ENCODE measurements around the gene CEP68.
"Not testable (repeated sequence)": the region's sequence is repeated elsewhere in the genome, so short reads cannot be mapped to it uniquely, and the experiment has no call there.

Gene CEP68, protein sequence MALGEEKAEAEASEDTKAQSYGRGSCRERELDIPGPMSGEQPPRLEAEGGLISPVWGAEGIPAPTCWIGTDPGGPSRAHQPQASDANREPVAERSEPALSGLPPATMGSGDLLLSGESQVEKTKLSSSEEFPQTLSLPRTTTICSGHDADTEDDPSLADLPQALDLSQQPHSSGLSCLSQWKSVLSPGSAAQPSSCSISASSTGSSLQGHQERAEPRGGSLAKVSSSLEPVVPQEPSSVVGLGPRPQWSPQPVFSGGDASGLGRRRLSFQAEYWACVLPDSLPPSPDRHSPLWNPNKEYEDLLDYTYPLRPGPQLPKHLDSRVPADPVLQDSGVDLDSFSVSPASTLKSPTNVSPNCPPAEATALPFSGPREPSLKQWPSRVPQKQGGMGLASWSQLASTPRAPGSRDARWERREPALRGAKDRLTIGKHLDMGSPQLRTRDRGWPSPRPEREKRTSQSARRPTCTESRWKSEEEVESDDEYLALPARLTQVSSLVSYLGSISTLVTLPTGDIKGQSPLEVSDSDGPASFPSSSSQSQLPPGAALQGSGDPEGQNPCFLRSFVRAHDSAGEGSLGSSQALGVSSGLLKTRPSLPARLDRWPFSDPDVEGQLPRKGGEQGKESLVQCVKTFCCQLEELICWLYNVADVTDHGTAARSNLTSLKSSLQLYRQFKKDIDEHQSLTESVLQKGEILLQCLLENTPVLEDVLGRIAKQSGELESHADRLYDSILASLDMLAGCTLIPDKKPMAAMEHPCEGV

DNA sequence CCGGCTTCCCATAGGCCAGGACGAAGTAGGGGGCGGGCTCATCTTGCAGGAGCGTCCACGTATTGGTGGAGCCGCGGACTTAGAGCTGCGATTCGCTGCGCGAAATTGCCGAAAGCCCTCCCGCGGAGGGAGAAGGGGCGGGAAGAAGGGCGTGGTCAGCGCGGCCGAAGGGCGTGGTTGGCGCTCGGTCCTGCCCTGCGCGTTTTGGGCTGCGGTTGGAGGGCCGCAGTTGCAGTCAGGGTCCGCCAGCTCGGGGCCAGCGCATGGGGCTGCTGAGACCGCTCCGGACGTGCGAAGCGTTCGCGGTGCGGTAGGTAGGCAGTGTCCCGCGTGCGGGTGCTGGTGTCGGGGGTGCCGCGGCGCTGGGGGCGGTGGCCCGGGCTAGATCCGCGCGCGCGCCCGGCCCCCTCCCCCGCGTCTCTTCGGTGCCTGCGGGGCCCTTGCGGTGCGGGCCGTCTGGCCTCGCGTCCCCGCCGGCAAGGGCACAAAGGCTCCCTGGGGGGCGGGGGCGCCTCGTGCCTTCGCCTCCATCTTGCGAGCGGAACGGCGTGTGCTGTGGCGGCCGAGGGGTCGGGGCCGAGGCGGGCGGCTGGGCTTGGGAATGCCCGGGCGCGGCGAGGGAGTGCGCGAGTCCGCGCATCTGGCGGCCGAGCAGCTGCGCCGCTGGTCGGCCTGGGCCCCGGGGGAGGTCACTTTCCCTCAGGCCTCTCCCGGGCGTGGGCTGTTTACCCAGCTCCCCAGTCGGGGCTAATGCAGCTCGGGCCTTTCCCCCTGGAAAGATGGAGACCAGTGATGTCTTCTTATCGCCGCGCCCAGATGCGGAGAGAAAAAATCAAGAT is at the start of gene CEP68:
Gene CEP68 (plus strand): TSS at position 202 of the 839 bp plus-strand sequence. CDS start 13,029 bp downstream, outside the sequence.
- DNase-seq (ENCODE audit: low read depth in 2 of 2): peak; percentile 92 to 95

DNA sequence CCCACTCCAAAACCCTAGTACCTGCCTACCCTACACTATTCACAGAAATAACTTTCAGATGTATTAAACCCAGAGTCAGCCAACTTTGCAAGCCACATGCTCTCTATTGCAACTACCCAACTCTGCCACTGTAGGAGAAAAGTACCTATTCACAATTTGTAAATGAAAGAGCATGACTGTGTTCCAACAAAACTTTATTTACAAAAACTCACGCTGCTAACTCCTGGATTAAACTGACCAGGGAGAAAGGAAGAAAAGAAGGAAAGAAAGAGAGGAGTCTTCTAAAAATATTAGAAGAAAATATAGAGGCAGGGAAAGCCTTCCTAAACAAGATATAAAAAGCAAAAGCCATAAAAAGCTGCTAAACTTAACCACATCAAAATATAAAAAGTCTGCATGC is 42.4 kb upstream of the CEP68 start:
- DNase-seq (ENCODE audit: low read depth in 2 of 2): no peak

DNA sequence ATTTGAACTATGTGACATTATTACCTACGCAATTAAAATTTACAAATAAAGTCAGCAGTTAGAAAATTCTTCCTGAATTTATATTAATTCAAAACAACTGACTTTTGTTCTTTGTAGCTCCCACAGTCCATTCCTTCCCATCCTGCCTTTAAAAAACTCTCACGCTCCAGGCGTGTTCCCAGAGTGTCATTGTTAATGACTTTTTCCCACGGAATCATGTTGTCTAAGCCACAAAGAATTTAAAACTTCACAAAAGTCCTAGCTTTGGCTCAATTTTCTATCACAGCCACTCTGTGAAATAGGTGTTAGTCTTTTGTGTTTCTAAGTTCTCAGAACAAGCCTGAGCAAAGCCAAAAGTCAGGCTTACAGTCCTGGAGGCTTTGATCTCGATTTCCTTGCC is 40.5 kb upstream of the CEP68 start:
- no peak for DNase-seq (ENCODE audit: low read depth in 2 of 2)

DNA sequence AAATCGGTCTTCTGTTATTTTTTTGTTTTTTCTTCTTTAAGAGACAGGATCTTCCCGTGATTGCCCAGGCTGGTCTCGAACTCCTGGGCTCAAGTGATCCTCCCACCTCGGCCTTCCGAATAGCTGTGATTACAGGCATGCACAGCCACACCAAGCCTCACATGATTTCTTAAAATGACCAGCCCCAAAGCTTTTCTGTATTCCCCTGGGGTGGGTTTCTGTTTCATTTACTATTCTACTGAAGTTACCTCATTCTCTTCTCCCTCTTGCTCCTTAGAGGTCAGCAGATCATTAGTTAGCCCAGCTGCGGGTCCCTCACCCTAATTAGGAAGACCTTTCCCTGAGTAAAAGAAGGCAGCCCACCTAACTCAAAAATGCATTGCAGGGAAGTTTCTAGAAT is 39.4 kb upstream of the CEP68 start:
- DNase-seq (ENCODE audit: low read depth in 2 of 2): no peak

DNA sequence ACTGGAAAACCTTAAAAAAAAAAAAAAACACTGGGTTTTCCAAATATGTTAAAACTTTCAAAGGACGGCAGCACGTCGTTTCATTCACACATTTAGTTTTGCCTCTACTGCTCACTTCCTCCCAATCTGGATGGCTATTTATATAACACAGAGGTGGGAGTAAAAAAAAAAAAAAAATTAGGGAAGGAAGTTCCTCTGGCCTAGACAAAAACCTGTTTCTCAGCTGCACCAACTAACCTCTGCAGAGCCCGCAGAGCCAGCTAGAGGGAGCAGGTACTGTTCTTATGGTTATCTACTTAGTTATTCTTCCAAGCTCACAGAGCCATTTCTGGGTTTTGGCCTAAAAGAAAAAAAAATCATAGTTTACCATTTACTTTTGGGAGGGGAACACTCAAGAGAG is 38.9 kb upstream of the CEP68 start:
- no peak for DNase-seq (ENCODE audit: low read depth in 2 of 2)

DNA sequence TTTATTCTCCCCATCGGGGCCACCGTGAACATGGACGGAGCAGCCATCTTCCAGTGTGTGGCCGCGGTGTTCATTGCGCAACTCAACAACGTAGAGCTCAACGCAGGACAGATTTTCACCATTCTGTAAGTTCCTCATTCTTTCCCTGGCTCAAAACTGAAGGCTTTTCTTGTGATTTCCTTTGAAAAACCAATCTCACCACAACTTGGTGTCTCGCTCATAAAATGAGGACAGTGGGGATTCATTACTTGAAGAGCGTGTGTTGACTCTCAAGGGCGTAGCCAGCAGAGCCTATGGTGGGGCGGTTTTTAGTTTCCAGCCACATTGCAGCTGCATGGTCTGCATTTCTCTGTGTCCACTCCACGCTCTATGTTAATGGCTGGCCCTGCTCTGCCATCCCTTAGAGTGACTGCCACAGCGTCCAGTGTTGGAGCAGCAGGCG is 38.1 kb upstream of the CEP68 start:
- no peak for DNase-seq (ENCODE audit: low read depth in 2 of 2)

DNA sequence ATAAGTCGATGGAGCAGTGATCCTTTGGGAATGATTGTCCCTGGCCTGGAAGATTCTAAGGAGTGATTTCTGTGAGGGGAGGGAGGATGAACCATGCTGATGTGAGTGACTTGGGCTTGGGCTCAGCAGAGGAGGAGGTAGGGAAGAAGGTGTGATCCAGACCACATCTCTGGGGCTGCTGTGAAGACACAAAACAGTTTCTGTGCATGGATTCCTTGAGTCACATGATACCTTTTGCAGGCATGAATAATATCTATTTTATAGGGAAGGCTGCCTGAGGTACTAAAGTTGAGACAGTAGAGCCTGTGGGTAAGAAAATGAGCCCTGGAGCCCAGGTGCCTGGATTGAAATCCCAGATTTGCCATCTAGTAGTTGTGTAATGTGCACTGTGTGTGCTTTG is 37.2 kb upstream of the CEP68 start:
- no peak for DNase-seq (ENCODE audit: low read depth in 2 of 2)

DNA sequence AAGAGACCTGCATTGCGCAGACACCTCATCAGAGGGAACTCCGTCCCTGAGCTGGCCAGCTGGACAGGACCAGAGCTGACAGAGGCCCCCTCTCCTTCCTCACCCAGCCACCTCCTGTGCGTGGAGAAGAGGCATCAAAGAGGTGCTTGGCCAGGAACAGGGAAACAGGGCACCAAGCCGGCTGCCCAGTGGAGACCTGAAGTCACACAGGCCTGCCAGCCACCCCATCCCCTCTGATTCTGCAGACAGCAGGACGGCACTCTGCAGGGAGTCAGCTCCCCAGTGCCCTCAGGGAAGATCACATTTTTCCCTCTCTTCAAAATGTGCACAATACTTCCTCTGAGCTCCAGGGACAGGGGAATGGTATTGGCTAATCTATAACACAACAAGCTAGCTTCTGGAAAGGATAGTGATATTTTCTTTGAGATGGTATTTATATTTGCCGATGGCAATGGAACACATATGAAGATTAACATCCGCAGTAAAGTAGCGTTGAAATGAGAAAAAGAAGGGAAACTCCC is 36.5 kb upstream of the CEP68 start:
- no peak for DNase-seq (ENCODE audit: low read depth in 2 of 2)

DNA sequence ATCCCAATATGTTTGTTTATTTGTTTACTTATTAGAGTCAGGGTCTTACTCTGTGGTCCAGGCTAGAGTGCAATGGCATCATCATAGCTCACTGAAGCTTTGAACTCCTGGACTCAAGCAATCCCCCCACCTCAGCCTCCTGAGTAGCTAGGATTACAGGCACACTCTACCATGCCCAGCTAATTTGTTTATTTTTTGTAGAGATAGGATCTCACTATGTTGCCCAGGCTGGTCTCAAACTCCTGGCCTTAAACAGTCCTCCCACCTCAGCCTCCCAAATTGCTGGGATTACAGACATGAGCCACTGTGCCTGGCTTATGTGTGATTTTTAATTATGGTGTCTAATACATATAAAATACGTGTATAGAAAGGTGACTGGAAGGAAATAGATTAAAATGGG is 36.0 kb upstream of the CEP68 start:
- DNase-seq (ENCODE audit: low read depth in 2 of 2): not testable (repeated sequence)

DNA sequence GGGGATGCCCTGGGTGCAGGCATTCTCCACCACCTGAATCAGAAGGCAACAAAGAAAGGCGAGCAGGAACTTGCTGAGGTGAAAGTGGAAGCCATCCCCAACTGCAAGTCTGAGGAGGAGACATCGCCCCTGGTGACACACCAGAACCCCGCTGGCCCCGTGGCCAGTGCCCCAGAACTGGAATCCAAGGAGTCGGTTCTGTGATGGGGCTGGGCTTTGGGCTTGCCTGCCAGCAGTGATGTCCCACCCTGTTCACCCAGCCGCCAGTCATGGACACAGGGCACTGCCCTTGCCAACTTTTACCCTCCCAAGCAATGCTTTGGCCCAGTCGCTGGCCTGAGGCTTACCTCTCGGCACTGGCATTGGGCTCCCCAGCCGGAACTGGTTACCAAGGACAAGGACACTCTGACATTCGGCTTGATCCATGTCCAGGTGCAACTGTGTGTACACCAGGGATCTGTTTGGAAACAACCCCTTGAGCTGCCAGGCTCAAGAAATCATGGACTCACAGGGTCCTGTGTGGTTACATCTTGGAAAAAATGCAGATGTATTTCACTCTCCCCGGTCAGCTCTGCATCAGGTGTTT is 35.2 kb upstream of the CEP68 start:
- no peak for DNase-seq (ENCODE audit: low read depth in 2 of 2)

DNA sequence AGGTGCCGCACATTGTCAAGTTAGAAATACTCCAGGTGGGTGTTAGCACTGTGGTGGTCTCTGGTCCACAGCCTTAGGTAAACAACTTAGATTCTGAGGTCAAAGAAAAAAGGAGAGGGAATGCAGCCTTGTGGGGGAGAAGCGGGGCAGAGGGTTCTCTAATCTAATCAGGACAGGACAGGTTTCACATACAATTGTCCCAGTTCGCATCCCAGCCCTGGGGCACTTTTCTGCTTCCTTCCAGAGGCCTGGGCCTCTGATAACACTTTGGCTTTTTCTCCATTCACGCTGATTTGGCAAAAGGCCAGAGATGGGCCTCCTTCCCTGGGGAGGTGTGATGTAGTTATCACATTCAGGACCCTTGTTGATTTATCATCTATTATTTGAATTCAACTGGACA is 34.5 kb upstream of the CEP68 start:
- DNase-seq (ENCODE audit: low read depth in 2 of 2): no peak

DNA sequence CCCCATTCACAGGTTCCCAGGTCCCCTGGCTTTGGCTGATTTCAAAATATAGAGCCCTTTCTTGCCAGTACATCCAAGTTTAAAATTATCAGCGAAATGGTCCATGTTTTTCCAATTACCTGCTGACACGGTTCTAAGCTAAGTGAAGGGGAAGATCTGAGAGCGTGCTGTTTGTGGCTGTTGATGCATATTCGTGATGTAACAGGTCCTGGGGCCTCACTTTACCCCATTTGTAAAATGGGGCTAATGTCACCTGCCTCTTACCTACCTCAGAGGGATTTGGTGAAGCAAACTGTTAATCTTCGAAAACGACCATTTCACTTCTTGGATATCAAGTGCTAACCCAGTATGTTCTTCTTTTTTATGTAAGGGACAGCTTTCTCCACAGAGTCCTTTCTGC is 34.0 kb upstream of the CEP68 start:
- DNase-seq (ENCODE audit: low read depth in 2 of 2): no peak

DNA sequence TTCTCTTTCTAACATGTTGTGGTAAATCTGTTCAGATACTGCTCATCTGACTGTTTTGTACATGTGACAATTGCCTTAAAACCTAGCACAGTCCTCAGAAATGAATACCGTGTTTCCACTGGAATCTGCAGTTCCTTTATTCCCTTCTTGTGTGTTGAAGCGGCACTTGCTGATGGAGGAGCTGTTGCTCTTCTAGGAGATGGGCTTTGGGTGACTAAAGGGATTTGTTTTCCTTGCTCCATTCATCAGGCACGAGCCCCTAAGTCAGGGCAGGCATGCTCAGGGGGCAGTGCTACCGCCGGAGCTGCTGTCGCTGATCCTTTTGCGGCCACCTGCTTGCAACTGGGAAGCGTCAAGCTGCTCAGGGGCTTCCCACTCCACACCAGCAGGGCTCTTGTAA is 32.5 kb upstream of the CEP68 start:
- DNase-seq (ENCODE audit: low read depth in 2 of 2): no peak

DNA sequence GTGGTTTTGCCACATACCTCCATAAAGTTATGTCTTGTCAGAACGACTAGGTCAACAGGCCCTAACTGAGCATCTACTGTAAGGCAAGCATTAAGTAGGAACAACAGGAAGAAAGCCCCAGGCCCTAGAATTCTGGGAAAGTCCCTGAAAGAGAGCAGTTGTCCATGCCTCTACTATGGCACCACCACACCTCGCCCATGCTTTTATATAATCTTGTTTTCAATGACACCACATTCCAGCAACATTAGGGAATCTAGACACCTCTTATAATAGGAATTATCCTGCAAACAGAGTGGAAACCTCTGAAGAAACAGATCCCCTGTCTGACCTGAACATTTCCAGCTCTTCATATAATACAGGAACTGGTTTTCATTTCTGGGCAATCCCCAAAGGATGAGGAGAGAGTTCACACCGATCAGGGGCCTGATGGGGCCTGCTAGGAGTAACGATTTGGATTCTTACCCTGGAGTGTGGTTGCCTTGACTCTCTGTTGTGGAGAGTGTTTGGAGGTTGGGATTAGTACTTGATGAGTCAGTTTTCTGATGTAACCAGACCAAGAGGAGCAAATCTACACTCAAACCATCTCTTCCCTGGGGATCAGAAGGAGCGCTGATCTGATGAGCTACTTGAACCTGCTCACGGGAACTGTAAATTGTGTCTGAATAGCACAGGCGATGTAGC is 31.9 kb upstream of the CEP68 start:
- no peak for DNase-seq (ENCODE audit: low read depth in 2 of 2)

DNA sequence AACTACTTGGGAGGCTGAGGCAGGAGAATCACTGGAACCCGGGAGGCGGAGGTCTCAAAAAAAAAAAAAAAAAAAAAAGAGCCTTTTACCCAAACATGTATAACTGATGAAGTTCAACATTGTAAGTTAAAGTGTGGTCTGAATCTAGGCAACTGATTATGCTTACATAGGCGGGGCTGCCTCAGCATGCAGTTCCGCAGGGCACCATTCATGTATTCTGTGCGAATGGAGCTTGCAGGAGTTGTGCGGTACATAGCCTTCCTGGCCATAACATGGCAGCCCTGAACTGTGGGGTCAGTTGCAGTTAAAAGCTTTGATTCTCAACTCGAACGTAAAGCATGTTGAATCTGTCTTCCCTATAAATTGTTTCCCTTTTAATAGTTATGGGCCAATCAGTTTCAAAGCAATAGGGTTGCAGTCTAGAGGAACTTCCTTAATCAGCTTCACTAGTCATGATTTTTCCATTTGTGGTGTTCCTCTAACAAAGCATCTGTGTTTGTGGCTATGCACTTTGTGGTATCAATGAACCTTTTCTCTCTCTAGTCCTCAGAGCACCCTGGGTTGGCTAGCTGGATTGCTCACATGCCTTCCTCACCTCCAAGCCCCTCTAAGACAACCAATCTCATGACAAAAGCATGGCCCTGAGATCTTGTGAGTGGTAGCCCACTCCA is 30.6 kb upstream of the CEP68 start:
- DNase-seq (ENCODE audit: low read depth in 2 of 2): no peak

DNA sequence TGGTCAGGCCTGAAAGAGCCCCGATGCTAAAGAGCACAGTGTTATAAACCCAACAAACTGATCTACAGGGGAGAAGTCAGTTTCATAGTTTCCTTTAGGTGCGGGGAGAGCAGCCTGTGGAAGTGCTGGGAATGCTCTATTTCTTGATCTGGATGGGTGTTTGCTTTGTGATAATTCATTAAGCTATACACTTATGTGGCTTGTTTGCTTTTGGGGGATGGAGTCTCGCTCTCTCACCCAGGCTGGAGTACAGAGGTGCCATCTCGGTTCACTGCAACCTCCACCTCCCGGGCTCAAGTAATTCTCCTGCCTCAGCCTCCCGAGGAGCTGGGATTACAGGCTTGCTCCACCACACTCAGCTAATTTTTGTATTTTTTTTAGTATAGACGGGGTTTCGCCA is 30.1 kb upstream of the CEP68 start:
- DNase-seq (ENCODE audit: low read depth in 2 of 2): no peak

DNA sequence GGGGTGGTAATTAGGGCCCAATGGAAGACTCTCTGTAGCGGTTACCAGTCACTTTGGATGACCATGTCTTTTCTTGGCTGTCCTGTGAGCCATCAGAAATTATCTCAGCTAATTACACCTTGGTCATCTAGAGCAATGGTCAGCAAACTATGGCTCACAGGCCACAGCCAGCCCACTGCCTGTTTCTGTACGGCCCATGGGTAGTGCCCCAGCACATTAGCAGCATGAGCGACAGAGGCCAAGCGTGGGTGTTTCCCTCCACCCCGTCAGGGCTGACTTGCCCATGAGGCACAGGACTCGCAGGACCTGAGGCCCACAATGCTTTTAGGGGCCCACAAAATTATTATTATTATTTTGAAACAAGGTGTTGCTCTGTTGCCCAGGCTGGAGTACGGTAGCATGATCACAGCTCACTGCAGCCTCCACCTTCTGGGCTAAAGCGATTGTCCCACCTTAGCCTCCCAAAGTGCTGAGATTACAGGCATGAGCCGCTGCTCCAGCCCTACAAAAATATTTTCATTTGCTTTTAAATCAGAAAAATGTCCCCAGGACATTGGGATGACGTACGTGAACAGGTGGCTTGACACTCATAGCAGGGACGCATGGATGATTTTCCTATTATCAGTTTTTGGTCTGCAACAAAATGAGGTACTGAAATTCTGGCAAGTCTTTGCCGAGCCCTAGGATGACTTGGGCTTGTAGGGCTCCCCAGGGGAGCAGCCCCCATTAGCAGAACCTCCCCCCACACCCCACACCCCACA is 29.3 kb upstream of the CEP68 start:
- DNase-seq (ENCODE audit: low read depth in 2 of 2): no peak

DNA sequence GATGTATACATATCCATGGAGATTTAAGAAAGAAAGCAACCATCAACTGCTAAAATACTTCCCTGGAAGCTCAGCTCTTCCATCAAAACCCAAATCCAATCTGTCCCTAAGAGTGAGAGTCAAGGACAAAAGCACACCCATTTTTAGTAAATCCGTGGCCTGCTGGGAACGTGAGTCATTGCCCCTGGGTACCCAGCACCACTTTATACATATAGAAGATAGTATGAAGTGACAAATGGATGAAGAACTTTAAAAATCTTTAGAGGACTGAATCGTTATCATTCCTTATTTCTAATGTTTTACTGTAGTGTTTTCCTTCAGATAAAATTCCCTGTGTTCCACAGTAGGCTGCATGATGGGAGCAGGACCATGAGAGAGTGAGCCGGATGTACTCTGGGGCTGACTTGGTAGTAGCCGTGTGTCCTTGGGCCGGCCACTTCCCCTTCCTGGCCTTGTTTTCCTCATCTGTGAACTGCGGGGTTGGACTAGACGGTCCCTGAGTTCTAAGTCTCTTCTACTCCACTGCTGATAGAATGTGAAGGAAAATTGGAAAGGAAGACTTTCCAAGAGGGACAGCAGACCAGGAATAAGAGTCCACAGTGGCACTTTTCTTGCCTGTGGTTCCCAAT is 28.5 kb upstream of the CEP68 start:
- DNase-seq (ENCODE audit: low read depth in 2 of 2): no peak
